ENCODE measurements around the gene ARID1A. TPM values are rescaled to one million over a fixed set of nuclear protein-coding genes. Genes with fewer than 3 reads are reported as not detected.

The ARID1A gene
- total and polyA plus RNA-seq, 9 donors, result 27.6 to 102 (median 62.1) TPM

GRCh38 chr1:26748351-26748750 is 52.5 kb downstream of the ARID1A start:
- Histone ChIP-seq H3K27ac (no peak overlapping the region), H3K4me1 (ENCODE audit: insufficient read depth) (peaks cover 12% of the 10 kb centered on the region), H3K27me3 (no peaks in the 10 kb centered on the region), H3K4me3 (no peak overlapping the region), H3K36me3 (no peaks in the 10 kb centered on the region), H3K9me3 (no peaks in the 10 kb centered on the region)
- DNase-seq, result no peak
- TF ChIP-seq CTCF (IDR thresholded peaks at IDR 0.05) (no peak), EP300 (IDR thresholded peaks at IDR 0.05) (no peak), POLR2A (IDR thresholded peaks at IDR 0.05) (no peak)
- 71 to 96% (median 93%) methylated on average over 1 of the region's 1 CpG for WGBS, 3 donors
- intact Hi-C loops (cut with DNase I), result no loop called here

GRCh38 chr1:26749458-26749857 is 53.6 kb downstream of the ARID1A start:
- Histone ChIP-seq H3K27ac (no peak overlapping the region), H3K9me3 (no peaks in the 10 kb centered on the region), H3K27me3 (no peaks in the 10 kb centered on the region), H3K4me3 (no peak overlapping the region), H3K4me1 (ENCODE audit: insufficient read depth) (peaks cover 11% of the 10 kb centered on the region), H3K36me3 (no peaks in the 10 kb centered on the region)
- DNase-seq, result no peak
- intact Hi-C loops (cut with DNase I), result no loop called here
- TF ChIP-seq EP300 (IDR thresholded peaks at IDR 0.05), result no peak
- no peak for TF ChIP-seq POLR2A (IDR thresholded peaks at IDR 0.05)
- no peak for TF ChIP-seq CTCF (IDR thresholded peaks at IDR 0.05)
- WGBS, 3 donors, result 48 to 60% (median 53%) methylated on average over 5 of the region's 5 CpGs

- WGBS, 3 donors, result 76 to 95% (median 94%) methylated on average over 1 of the region's 1 CpG
- Histone ChIP-seq H3K4me1 (ENCODE audit: insufficient read depth) (peaks cover 9% of the 10 kb centered on the region), H3K27me3 (no peaks in the 10 kb centered on the region), H3K9me3 (no peaks in the 10 kb centered on the region), H3K4me3 (no peak overlapping the region), H3K27ac (no peak overlapping the region), H3K36me3 (no peaks in the 10 kb centered on the region)
- no peak for TF ChIP-seq EP300 (IDR thresholded peaks at IDR 0.05)
- TF ChIP-seq CTCF (IDR thresholded peaks at IDR 0.05), result no peak
- TF ChIP-seq POLR2A (IDR thresholded peaks at IDR 0.05), result no peak
- DNase-seq, result no peak
- intact Hi-C loops (cut with DNase I), result no loop called here
Measured at GRCh38 chr1:26750428-26750827, 54.6 kb downstream of the ARID1A start.

- Histone ChIP-seq H3K27ac (no peak overlapping the region), H3K4me3 (no peak overlapping the region), H3K4me1 (ENCODE audit: insufficient read depth) (peaks cover 8% of the 10 kb centered on the region), H3K9me3 (no peaks in the 10 kb centered on the region), H3K36me3 (no peaks in the 10 kb centered on the region), H3K27me3 (no peaks in the 10 kb centered on the region)
- no peak for DNase-seq
- intact Hi-C loops (cut with DNase I), result no loop called here
- WGBS, 3 donors, result 82 to 92% (median 90%) methylated on average over 4 of the region's 4 CpGs
- TF ChIP-seq POLR2A (IDR thresholded peaks at IDR 0.05) (no peak), EP300 (IDR thresholded peaks at IDR 0.05) (no peak), CTCF (IDR thresholded peaks at IDR 0.05) (no peak)
Measured at GRCh38 chr1:26752519-26752918, 56.7 kb downstream of the ARID1A start.

Data from ovary (tissue), 9 donors.